GM12878 (cell line): ENCODE results near the gene CDH4.

Experiments used
- CHD1 ChIP-seq: IDR thresholded peaks from 2 replicates; pipeline ENCODE4 v1.6.1; 2012; ENCODE audit warnings: low read depth, low read length, improper control_type of control experiment
- ESRRA ChIP-seq: IDR thresholded peaks from 2 replicates; pipeline ENCODE4 v1.6.1; 2012; ENCODE audit warnings: mild to moderate bottlenecking, low read length, improper control_type of control experiment
- REST ChIP-seq: IDR thresholded peaks from 2 replicates; pipeline ENCODE4 v1.6.1; 2012; ENCODE audit warnings: mild to moderate bottlenecking, low read depth, low read length

GRCh38 chr20:61982191-61982950, 730.3 kb downstream of the CDH4 start:
- TF ChIP-seq ESRRA (no peak), REST (no peak), CHD1 (no peak)
